Endothelial cell (in vitro differentiated cells): Measurements from ENCODE around the gene RGS11. TPM values are rescaled to one million over a fixed set of nuclear protein-coding genes. Genes with fewer than 3 reads are reported as not detected.

Source experiments
- DNase-seq: peaks from one replicate; pipeline ENCODE4 v3.0.0; 2021; ENCODE audit warnings: low spot score
- H3K27ac Mint-ChIP-seq: one replicate; pipeline ENCODE4 v1.8.0; 2021; ENCODE audit warnings: mixed read lengths, inconsistent platforms; ENCODE audit not compliant: unreplicated experiment
- H3K27me3 Mint-ChIP-seq: one replicate; pipeline ENCODE4 v1.8.0; 2021; ENCODE audit warnings: mild to moderate bottlenecking, moderate library complexity, mixed read lengths, inconsistent platforms; ENCODE audit not compliant: unreplicated experiment
- H3K36me3 Mint-ChIP-seq: one replicate; pipeline ENCODE4 v1.8.0; 2021; ENCODE audit warnings: mild to moderate bottlenecking, low read depth, mixed read lengths, inconsistent platforms; ENCODE audit not compliant: unreplicated experiment
- H3K4me1 Mint-ChIP-seq: one replicate; pipeline ENCODE4 v1.8.0; 2021; ENCODE audit warnings: mild to moderate bottlenecking, mixed read lengths, inconsistent platforms; ENCODE audit not compliant: unreplicated experiment
- H3K4me3 Mint-ChIP-seq: one replicate; pipeline ENCODE4 v1.8.0; 2021; ENCODE audit warnings: mild to moderate bottlenecking, mixed read lengths, inconsistent platforms; ENCODE audit not compliant: unreplicated experiment
- H3K9me3 Mint-ChIP-seq: one replicate; pipeline ENCODE4 v1.8.0; 2021; ENCODE audit warnings: mixed read lengths, inconsistent platforms; ENCODE audit not compliant: unreplicated experiment
- CTCF ChIP-seq: fragments of 200-600 bp; sonication (generic); IDR thresholded peaks from one replicate; pipeline ENCODE4 v1.5.0; 2021; ENCODE audit warnings: antibody characterized with exemption; ENCODE audit not compliant: unreplicated experiment
- total RNA-seq: library from RNA; stranded (reverse); fragmentation: NEBNext Ultra II Directional; extraction: Animal tissue kit (Norgen Biotek cat#: 25700); gene quantifications from one replicate; pipeline ENCODE4 v1.2.1, GENCODE V29; 2021; ENCODE audit not compliant: unreplicated experiment

The RGS11 gene
- total RNA-seq, 1 donor from 2014 or later: not detected

GRCh38 chr16:320206-320605, 44.5 kb upstream of the RGS11 start:
- Mint-ChIP-seq H3K36me3 (peaks cover 9% of the 10 kb centered on the region), H3K9me3 (no peaks in the 10 kb centered on the region), H3K4me3 (no peak overlapping the region), H3K27me3 (peaks cover 6% of the 10 kb centered on the region), H3K4me1 (peaks cover 1% of the 10 kb centered on the region), H3K27ac (no peak overlapping the region)
- TF ChIP-seq CTCF: no peak
- no peak for DNase-seq

GRCh38 chr16:318628-319027, 42.9 kb upstream of the RGS11 start:
- Mint-ChIP-seq H3K4me3 (no peak overlapping the region), H3K36me3 (peaks cover 18% of the 10 kb centered on the region), H3K4me1 (peaks cover 3% of the 10 kb centered on the region), H3K27ac (no peak overlapping the region), H3K9me3 (no peaks in the 10 kb centered on the region), H3K27me3 (peaks cover 4% of the 10 kb centered on the region)
- DNase-seq: peak; percentile 41
- TF ChIP-seq CTCF: no peak

GRCh38 chr16:317583-317982, 41.8 kb upstream of the RGS11 start:
- peaks cover 3% of the 10 kb centered on the region for H3K27me3 Mint-ChIP-seq
- no peak for DNase-seq
- H3K4me3 Mint-ChIP-seq: no peak overlapping the region
- peaks cover 18% of the 10 kb centered on the region for H3K36me3 Mint-ChIP-seq
- TF ChIP-seq CTCF: no peak
- no peak overlapping the region for H3K27ac Mint-ChIP-seq
- no peaks in the 10 kb centered on the region for H3K9me3 Mint-ChIP-seq
- peaks cover 3% of the 10 kb centered on the region for H3K4me1 Mint-ChIP-seq

GRCh38 chr16:316741-317464, 41.2 kb upstream of the RGS11 start:
- no peak for DNase-seq

More at GRCh38 chr16:316741-317464, 41.2 kb upstream of the RGS11 start:
- peaks cover 3% of the 10 kb centered on the region for H3K27me3 Mint-ChIP-seq
- H3K4me3 Mint-ChIP-seq: no peak overlapping the region
- no peak overlapping the region for H3K27ac Mint-ChIP-seq
- H3K9me3 Mint-ChIP-seq: no peaks in the 10 kb centered on the region
- peaks cover 3% of the 10 kb centered on the region for H3K4me1 Mint-ChIP-seq
- H3K36me3 Mint-ChIP-seq: peaks cover 21% of the 10 kb centered on the region
- no peak for TF ChIP-seq CTCF
